Endothelial cell of umbilical vein (primary cell): Measurements from ENCODE around the gene PIMREG. TPM values are rescaled to one million over a fixed set of nuclear protein-coding genes. Genes with fewer than 3 reads are reported as not detected.

Experiments used
- BruUV-seq: library from RNA; stranded (reverse); fragments of 400-500 nt; replicated peaks from 2 replicates; lab custom pipeline; 2021; lab: Mats Ljungman, UMichigan
- CTCF ChIA-PET: fragments of 300-600, 350-600 bp; sonication (Branson Sonifier 250); formaldehyde crosslinking; loops from one replicate; lab custom pipeline; 2021; ENCODE audit warnings: antibody characterized with exemption, inconsistent platforms; lab: Charles Lee
- POLR2A ChIA-PET: fragments of 300-600, 350-600 bp; sonication (Branson Sonifier 250); formaldehyde crosslinking; loops from one replicate; lab custom pipeline; 2021; ENCODE audit warnings: antibody characterized with exemption, inconsistent platforms; lab: Charles Lee
- DNase-seq: peaks from one replicate; pipeline ENCODE4 v3.0.0-alpha.2; 2011; ENCODE audit warnings: low read depth, low spot score
- FAIRE-seq: peaks from 2 replicates; lab custom pipeline; 2011; peaks lifted over from hg19 to GRCh38; lab: Jason Lieb, UNC
- H2AFZ ChIP-seq: 2 replicates; pipeline ENCODE4 v1.6.0; 2012; ENCODE audit warnings: low read depth, low read length, control low read depth, inconsistent platforms
- H3K27ac ChIP-seq: 2 replicates; pipeline ENCODE4 v1.5.1; 2011; ENCODE audit warnings: low read depth, mild to moderate bottlenecking, control low read depth, low read length, moderate library complexity; ENCODE audit not compliant: insufficient read depth
- H3K27me3 ChIP-seq, 2 experiments: 2 replicates each; pipeline versions ENCODE4 v1.6.0 to v1.6.1; 2011; ENCODE audit warnings: low read length in 2 of 2, mixed read lengths in 1 of 2; ENCODE audit not compliant: control insufficient read depth in 2 of 2, insufficient read depth in 2 of 2
- H3K36me3 ChIP-seq, 2 experiments: 2 replicates in 1 of 2; 3 replicates in 1 of 2; pipeline ENCODE4 v1.5.1; 2011; ENCODE audit warnings: low read length in 2 of 2, mild to moderate bottlenecking in 1 of 2, moderate library complexity in 1 of 2; ENCODE audit not compliant: control insufficient read depth in 2 of 2, insufficient read depth in 2 of 2; ENCODE audit errors: extremely low read depth in 1 of 2
- H3K4me1 ChIP-seq: 3 replicates; pipeline ENCODE4 v1.5.1; 2011; ENCODE audit warnings: mild to moderate bottlenecking, low read length; ENCODE audit not compliant: control insufficient read depth, insufficient read depth; ENCODE audit errors: extremely low read depth
- H3K4me2 ChIP-seq: 2 replicates; pipeline ENCODE4 v1.6.1; 2011; ENCODE audit warnings: low read length, control low read depth, mixed read lengths; ENCODE audit not compliant: insufficient read depth
- H3K4me3 ChIP-seq, 3 experiments: fragments of 200-600 bp in 1 of 3; sonication (generic), shearing (Covaris generic) in 1 of 3; replicated peaks in 1 of 3; 2 replicates each; pipeline ENCODE4 v1.5.1; 2011 to 2016; ENCODE audit warnings: control low read depth in 3 of 3, low read length in 3 of 3, mild to moderate bottlenecking in 2 of 3, inconsistent platforms in 1 of 3, low read depth in 1 of 3, moderate library complexity in 1 of 3; ENCODE audit not compliant: insufficient read depth in 1 of 3
- H3K79me2 ChIP-seq: 2 replicates; pipeline ENCODE4 v1.6.0; 2012; ENCODE audit warnings: low read length, inconsistent platforms; ENCODE audit not compliant: control insufficient read depth, insufficient read depth
- H3K9ac ChIP-seq: replicated peaks from 2 replicates; pipeline ENCODE3; 2011; ENCODE audit warnings: low read length, control low read depth; ENCODE audit not compliant: insufficient read depth; ENCODE audit errors: extremely low read depth
- H3K9me1 ChIP-seq: replicated peaks from 3 replicates; pipeline ENCODE4 v1.6.0; 2011; ENCODE audit warnings: mild to moderate bottlenecking, low read length; ENCODE audit not compliant: control insufficient read depth, insufficient read depth; ENCODE audit errors: extremely low read depth
- H3K9me3 ChIP-seq: replicated peaks from 2 replicates; pipeline ENCODE4 v1.5.1; 2012; ENCODE audit warnings: low read length, inconsistent platforms; ENCODE audit not compliant: control insufficient read depth, insufficient read depth
- H4K20me1 ChIP-seq: replicated peaks from 2 replicates; pipeline ENCODE3; 2011; ENCODE audit warnings: mild to moderate bottlenecking, low read length; ENCODE audit not compliant: control insufficient read depth, insufficient read depth; ENCODE audit errors: extremely low read depth
- EZH2 ChIP-seq: IDR thresholded peaks from 2 replicates; pipeline ENCODE4 v1.6.1; 2012; ENCODE audit warnings: borderline replicate concordance, low read depth, mild to moderate bottlenecking, moderate library complexity, low read length, inconsistent platforms; ENCODE audit not compliant: severe bottlenecking
- FOS ChIP-seq: IDR thresholded peaks from 2 replicates; pipeline ENCODE4 v1.6.1; 2011; ENCODE audit warnings: mild to moderate bottlenecking, low read length, moderate library complexity, borderline replicate concordance; ENCODE audit not compliant: insufficient read depth
- GATA2 ChIP-seq: IDR thresholded peaks from 2 replicates; pipeline ENCODE4 v1.7.0; 2011; ENCODE audit warnings: low read depth, mild to moderate bottlenecking, moderate library complexity, mixed read lengths, low read length; ENCODE audit not compliant: insufficient read length, insufficient read depth
- JUN ChIP-seq: IDR thresholded peaks from 2 replicates; pipeline ENCODE4 v1.6.1; 2011; ENCODE audit warnings: borderline replicate concordance, low read depth; ENCODE audit not compliant: insufficient read length, insufficient read depth
- MYC ChIP-seq: IDR thresholded peaks from one replicate; pipeline ENCODE4 v1.6.1; 2011; ENCODE audit warnings: mild to moderate bottlenecking, low read depth, low read length
- POLR2A ChIP-seq: IDR thresholded peaks from 2 replicates; pipeline ENCODE4 v1.6.1; 2012; ENCODE audit warnings: low read depth, mild to moderate bottlenecking, control low read depth, low read length
- POLR2AphosphoS5 ChIP-seq: IDR thresholded peaks from 2 replicates; pipeline ENCODE4 v1.6.1; 2012; ENCODE audit warnings: low read depth, mild to moderate bottlenecking, control low read depth, low read length, moderate library complexity; ENCODE audit not compliant: insufficient read depth
- dilution Hi-C: fragments of 300-500 bp; cut with MboI; formaldehyde crosslinking; loops from one replicate; pipeline ENCODE4 v1.15.0; 2019; ENCODE audit warnings: low sequenced_read_pairs; ENCODE audit not compliant: extremely low pct_ligation_motif_present
- intact Hi-C: fragments of 100-400 bp; cut with micrococcal nuclease; formaldehyde crosslinking; loops from one replicate; pipeline ENCODE4 v1.10.0; 2022
- polyA plus RNA-seq, 4 experiments: library from polyadenylated mRNA; depleted of rRNA in 3 of 4; stranded (reverse) in 3 of 4; unstranded in 1 of 4; fragments of >200 nt; gene quantifications; 2 replicates each; pipeline versions ENCODE4 v1.2.1 to v1.2.3, GENCODE V29; 2011 to 2012; ENCODE audit warnings: missing spikeins in 1 of 4
- total RNA-seq: library from RNA; stranded (reverse); gene quantifications from 2 replicates; pipeline ENCODE4 v1.2.3, GENCODE V29; 2021
- TF ChIP-seq, protein P1 (sequence below): IDR thresholded peaks from 2 replicates; pipeline ENCODE4 v1.6.1; 2011; ENCODE audit not compliant: insufficient read depth, insufficient read length
- TF ChIP-seq, protein P2 (sequence below), 2 donors: IDR thresholded peaks; 1 replicate in 1 of 2; 2 replicates in 1 of 2; pipeline ENCODE4 v1.5.1; 2011; ENCODE audit warnings: low read length in 2 of 2, mild to moderate bottlenecking in 2 of 2, moderate library complexity in 2 of 2, control low read depth in 1 of 2, inconsistent platforms in 1 of 2, low read depth in 1 of 2; ENCODE audit not compliant: insufficient read depth in 1 of 2; ENCODE audit errors: extremely low read depth in 1 of 2

Gene PIMREG
- total and polyA plus RNA-seq, 2 donors (not counting 3 experiments of a cell fraction or from before 2014, with no cell fraction given), result 26.3 to 37.7 TPM

DNA sequence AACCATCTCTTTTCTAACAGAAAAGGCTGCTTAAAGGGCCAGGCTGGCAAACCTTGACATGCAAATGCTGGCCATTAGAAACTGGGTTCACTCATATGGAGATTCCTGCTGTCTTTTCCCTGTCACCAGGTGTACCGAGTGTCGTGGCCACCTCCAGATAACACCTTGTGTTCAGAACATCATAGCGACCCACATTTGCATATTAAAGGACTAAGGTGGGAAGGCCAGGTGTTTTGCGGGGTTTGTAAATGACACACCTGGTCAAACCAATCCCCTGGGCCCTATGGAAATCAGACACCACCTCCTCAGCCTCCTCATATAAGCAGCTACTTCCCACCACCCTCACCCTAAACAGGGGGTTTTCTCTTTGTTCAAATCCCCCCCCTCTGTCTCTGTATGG is 6.8 kb upstream of the PIMREG start:
- no peak for FAIRE-seq
- intact Hi-C loops, result loop anchor here (10.0 kb wide), 1 partner anchor 1193 kb away; no protein-coding TSS in a partner anchor

DNA sequence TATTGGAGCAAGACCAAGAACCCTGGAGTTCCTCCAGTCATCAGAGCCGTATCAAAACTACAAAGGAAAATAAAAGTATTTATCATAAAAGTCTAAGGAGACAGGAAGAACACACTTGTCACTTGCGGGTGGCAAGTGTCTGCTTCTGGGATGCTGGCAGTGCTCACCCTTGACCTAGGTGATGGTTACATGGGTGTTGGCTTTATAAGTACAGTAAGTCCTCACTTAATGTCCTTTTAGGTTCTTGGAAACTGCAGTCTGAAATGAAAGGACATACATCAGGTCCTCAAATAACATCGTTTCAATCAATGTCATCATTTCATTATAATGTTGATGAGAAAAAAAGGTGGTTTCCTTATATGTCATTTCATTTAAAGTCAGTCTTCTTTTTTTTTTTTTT is 6.3 kb upstream of the PIMREG start:
- POLR2A ChIA-PET, result interaction anchor here (0.6 kb wide), 1 partner anchor 357 kb away, joined by 3 read pairs; no protein-coding TSS in a partner anchor
- H3K27me3 ChIP-seq, result peaks cover 8 to 25% of the 10 kb centered on the region in 2 experiments
- no peak overlapping the region for H3K27ac ChIP-seq
- no peaks in the 10 kb centered on the region for H3K9me1 ChIP-seq
- CTCF ChIA-PET, result interaction anchor here (0.9 kb wide), 1 partner anchor 25 kb away, joined by 4 read pairs; no protein-coding TSS in a partner anchor
- no peaks in the 10 kb centered on the region for H3K9me3 ChIP-seq
- intact Hi-C loops (loop anchor here (10.0 kb wide), 1 partner anchor 1193 kb away; no protein-coding TSS in a partner anchor), dilution Hi-C loops (no loop called here)
- H3K9ac ChIP-seq, result no peak overlapping the region
- H3K4me3 ChIP-seq, result no peak overlapping the region
- no peaks in the 10 kb centered on the region for H3K4me1 ChIP-seq
- TF ChIP-seq POLR2AphosphoS5 (no peak), JUN (no peak), FOS (no peak), MYC (no peak), POLR2A (no peak), EZH2 (no peak), GATA2 (no peak)
- TF ChIP-seq, protein P1, sequence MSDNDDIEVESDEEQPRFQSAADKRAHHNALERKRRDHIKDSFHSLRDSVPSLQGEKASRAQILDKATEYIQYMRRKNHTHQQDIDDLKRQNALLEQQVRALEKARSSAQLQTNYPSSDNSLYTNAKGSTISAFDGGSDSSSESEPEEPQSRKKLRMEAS, result no peak
- TF ChIP-seq, protein P2, sequence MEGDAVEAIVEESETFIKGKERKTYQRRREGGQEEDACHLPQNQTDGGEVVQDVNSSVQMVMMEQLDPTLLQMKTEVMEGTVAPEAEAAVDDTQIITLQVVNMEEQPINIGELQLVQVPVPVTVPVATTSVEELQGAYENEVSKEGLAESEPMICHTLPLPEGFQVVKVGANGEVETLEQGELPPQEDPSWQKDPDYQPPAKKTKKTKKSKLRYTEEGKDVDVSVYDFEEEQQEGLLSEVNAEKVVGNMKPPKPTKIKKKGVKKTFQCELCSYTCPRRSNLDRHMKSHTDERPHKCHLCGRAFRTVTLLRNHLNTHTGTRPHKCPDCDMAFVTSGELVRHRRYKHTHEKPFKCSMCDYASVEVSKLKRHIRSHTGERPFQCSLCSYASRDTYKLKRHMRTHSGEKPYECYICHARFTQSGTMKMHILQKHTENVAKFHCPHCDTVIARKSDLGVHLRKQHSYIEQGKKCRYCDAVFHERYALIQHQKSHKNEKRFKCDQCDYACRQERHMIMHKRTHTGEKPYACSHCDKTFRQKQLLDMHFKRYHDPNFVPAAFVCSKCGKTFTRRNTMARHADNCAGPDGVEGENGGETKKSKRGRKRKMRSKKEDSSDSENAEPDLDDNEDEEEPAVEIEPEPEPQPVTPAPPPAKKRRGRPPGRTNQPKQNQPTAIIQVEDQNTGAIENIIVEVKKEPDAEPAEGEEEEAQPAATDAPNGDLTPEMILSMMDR (IDR thresholded peaks at IDR 0.05; ENCODE audit: extremely low read depth in 1 of 2, insufficient read depth in 1 of 2, low read depth in 1 of 2, low read length in 2 of 2), result no peak
- H3K36me3 ChIP-seq, result no peaks in the 10 kb centered on the region
- H2AFZ ChIP-seq, result no peak overlapping the region
- H4K20me1 ChIP-seq, result no peaks in the 10 kb centered on the region
- DNase-seq (no peak), FAIRE-seq (no peak)
- no peaks in the 10 kb centered on the region for H3K79me2 ChIP-seq
- no TSS peak for BruUV-seq
- H3K4me2 ChIP-seq, result no peak overlapping the region

More for the DNA sequence above, 6.8 kb upstream of the PIMREG start:
- no TSS peak for BruUV-seq
- no peak for TF ChIP-seq POLR2A
- TF ChIP-seq MYC, result no peak
- TF ChIP-seq POLR2AphosphoS5, result no peak
- no peak for TF ChIP-seq FOS
- TF ChIP-seq JUN, result no peak
- POLR2A ChIA-PET, result no interaction called here
- Histone ChIP-seq H2AFZ (no peak overlapping the region), H4K20me1 (no peaks in the 10 kb centered on the region), H3K27ac (no peak overlapping the region), H3K4me1 (no peaks in the 10 kb centered on the region), H3K9me3 (no peaks in the 10 kb centered on the region), H3K79me2 (no peaks in the 10 kb centered on the region), H3K9ac (no peak overlapping the region), H3K9me1 (no peaks in the 10 kb centered on the region), H3K4me2 (no peak overlapping the region), H3K36me3 (no peaks in the 10 kb centered on the region), H3K27me3 (peaks cover 8 to 25% of the 10 kb centered on the region in 2 experiments), H3K4me3 (no peak overlapping the region)
- no peak for DNase-seq
- dilution Hi-C loops, result no loop called here
- CTCF ChIA-PET, result interaction anchor here (2.7 to 4.4 kb wide), 2 partner anchors 844 to 850 kb away, joined by 22 to 35 read pairs; no protein-coding TSS in a partner anchor
